Activated naive CD4-positive, alpha-beta T cell treated with anti-CD3 and anti-CD28 coated beads for 36 hours (primary cell): ENCODE results near the gene WDR7. TPM values are rescaled to one million over a fixed set of nuclear protein-coding genes. Genes with fewer than 3 reads are reported as not detected.
"Not testable (repeated sequence)": the region's sequence is repeated elsewhere in the genome, so short reads cannot be mapped to it uniquely, and the experiment has no call there.

Experiments used
- CTCF ChIA-PET: fragments of 350-600 bp; sonication (Branson Sonifier 250); formaldehyde crosslinking; loops from one replicate; lab custom pipeline; 2021; ENCODE audit warnings: antibody characterized with exemption; lab: Charles Lee
- DNase-seq: peaks from one replicate; pipeline ENCODE4 v3.0.0-alpha.2; 2020
- H3K27ac Mint-ChIP-seq: one replicate; pipeline ENCODE4 v1.8.0; 2021; ENCODE audit warnings: mild to moderate bottlenecking, mixed read lengths
- H3K27me3 Mint-ChIP-seq: one replicate; pipeline ENCODE4 v1.8.0; 2021; ENCODE audit warnings: low read depth, mixed read lengths
- H3K36me3 Mint-ChIP-seq: one replicate; pipeline ENCODE4 v1.8.0; 2021; ENCODE audit warnings: low read depth, mixed read lengths
- H3K4me1 Mint-ChIP-seq: one replicate; pipeline ENCODE4 v1.8.0; 2021; ENCODE audit warnings: low read depth, mixed read lengths
- H3K4me3 Mint-ChIP-seq: one replicate; pipeline ENCODE4 v1.8.0; 2021; ENCODE audit warnings: mild to moderate bottlenecking, moderate library complexity, mixed read lengths
- H3K9me3 Mint-ChIP-seq: one replicate; pipeline ENCODE4 v1.8.0; 2021; ENCODE audit warnings: mixed read lengths
- intact Hi-C: fragments of 100-400 bp; cut with micrococcal nuclease; formaldehyde crosslinking; loops from one replicate; pipeline ENCODE4 v1.15.1; 2023
- total RNA-seq, 2 experiments: library from RNA; stranded (reverse); gene quantifications; one replicate each; pipeline ENCODE4 v1.2.3, GENCODE V29; 2021

WDR7 gene
- total RNA-seq, 2 experiments from 2014 or later: 17.3 to 19.5 TPM

DNA sequence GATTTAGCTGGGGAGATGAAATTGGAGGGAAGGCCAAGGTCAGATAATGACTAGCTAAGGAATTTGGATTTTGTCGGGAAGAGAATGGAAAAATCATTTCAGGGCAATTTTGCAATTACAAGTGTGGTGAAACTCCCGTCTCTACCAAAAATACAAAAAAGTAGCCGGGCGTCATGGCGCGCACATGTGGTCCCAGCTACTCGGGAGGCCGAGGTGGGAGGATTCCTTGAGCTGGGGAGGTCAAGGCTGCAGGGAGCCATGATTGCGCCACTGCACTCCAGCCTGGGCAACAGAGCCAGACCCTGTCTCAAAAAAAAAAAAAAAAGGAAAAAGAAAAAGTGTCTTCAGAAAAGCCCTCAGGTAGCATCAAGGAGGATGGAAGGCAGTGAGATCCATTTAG is 11.6 kb upstream of the WDR7 start:
- Mint-ChIP-seq H3K9me3 (no peaks in the 10 kb centered on the region), H3K4me3 (peak overlapping the region; percentile 90), H3K27ac (peak overlapping the region; percentile 95), H3K4me1 (peaks cover 31% of the 10 kb centered on the region), H3K36me3 (peaks cover 12% of the 10 kb centered on the region), H3K27me3 (no peaks in the 10 kb centered on the region)
- DNase-seq: no peak
- intact Hi-C loops: loop anchor here (1.0 to 5.0 kb wide), 3 partner anchors 795 to 982 kb away; partner anchors contain the start of genes FECH, NARS1 and ONECUT2
- CTCF ChIA-PET: interaction anchor here (1.0 to 1.2 kb wide), 3 partner anchors 8 to 70 kb away, joined by 3 to 6 read pairs (median 3); partner anchors contain the start of gene WDR7

DNA sequence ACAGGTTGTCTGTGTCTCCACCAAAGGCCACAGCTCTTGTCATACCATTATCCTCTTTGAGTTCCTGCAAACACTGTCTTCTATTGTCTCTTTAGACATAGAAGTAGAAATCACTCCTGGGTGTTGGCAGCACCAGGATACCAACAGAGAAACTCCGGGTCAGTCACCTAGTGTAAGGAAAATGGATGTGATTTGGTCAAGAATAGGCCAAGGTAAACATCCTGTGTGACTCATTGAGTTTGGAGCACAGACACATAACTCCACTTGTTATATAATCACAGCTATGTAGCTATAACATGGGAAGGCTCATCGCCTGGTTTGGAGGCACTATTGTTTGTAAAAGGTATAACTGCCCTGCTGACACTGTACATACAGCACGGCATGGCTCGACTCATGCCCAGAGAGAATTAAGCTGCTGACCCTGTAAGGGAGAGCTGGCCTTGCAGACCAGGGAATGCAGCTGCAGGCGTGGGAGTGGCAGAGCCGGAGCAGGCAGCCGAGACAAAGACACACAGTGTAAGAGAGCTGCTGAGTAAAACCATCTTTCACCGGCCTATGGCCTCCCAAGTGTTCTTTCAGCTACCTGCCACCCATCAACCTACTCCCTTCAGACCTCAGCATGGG is 9.3 kb upstream of the WDR7 start:
- H3K4me1 Mint-ChIP-seq: peaks cover 13% of the 10 kb centered on the region
- peaks cover 3% of the 10 kb centered on the region for H3K36me3 Mint-ChIP-seq
- DNase-seq: no peak
- H3K27ac Mint-ChIP-seq: no peak overlapping the region
- CTCF ChIA-PET: interaction anchor here (1.2 kb wide), 1 partner anchor 11 kb away, joined by 3 read pairs; no protein-coding TSS in a partner anchor
- H3K27me3 Mint-ChIP-seq: no peaks in the 10 kb centered on the region
- H3K4me3 Mint-ChIP-seq: no peak overlapping the region
- no peaks in the 10 kb centered on the region for H3K9me3 Mint-ChIP-seq
- intact Hi-C loops: no loop called here

DNA sequence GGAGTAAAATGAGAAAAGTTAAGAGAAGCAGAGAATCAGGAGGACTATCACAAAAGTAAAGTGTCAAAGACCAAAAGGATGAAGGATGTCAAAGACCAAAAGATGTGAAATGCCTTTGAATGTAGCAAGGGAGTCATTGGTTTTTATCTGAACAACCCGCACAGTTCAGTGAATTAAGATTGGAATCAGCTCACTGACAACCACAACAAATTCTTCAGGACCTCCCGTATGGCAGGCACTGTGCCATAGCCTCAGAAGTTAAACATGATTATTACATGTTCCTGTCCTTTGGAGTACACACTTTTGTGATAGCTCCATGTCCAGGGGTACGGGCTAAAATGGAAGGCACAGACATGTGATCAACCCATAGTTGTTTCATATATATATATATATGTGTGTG is 7.8 kb upstream of the WDR7 start:
- CTCF ChIA-PET: interaction anchor here (1.2 kb wide), 1 partner anchor 11 kb away, joined by 3 read pairs; no protein-coding TSS in a partner anchor
- no peak for DNase-seq
- Mint-ChIP-seq H3K27me3 (no peaks in the 10 kb centered on the region), H3K4me3 (no peak overlapping the region), H3K4me1 (peaks cover 8% of the 10 kb centered on the region), H3K36me3 (peaks cover 2% of the 10 kb centered on the region), H3K9me3 (no peaks in the 10 kb centered on the region), H3K27ac (no peak overlapping the region)
- intact Hi-C loops: no loop called here

DNA sequence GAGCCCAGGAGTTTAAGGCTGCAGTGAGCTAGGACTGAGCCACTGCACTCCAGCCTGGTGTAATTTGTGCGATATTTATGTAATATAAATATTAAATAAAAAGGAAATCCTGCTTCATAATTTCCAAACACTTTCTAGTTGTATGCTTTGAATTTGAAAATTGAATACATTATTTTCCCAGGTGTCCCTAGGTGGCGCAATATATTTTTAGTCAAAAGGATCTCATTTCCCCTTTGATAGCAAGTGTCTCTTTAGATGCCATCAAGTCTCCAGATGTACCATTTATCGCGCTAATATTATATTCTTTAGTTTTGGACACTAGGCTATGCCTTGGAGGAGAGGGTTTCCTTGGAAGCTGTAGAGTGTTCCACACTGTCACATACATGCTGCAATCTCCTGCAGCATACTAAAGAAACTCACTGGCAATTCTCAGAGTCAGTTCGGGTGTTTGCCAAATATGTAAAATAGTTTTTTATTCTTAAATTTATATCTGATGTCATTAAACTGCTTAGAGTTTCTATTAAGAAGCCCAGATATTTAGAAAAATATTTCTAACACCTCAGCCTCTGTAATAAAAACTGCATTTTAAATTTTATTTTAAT is 5.6 kb upstream of the WDR7 start:
- no peaks in the 10 kb centered on the region for H3K36me3 Mint-ChIP-seq
- intact Hi-C loops: loop anchor here (1.0 kb wide), 1 partner anchor 64 kb away; no protein-coding TSS in a partner anchor
- DNase-seq: no peak
- CTCF ChIA-PET: interaction anchor here (1.9 kb wide), 1 partner anchor 64 kb away, joined by 5 read pairs; no protein-coding TSS in a partner anchor
- H3K27me3 Mint-ChIP-seq: no peaks in the 10 kb centered on the region
- no peaks in the 10 kb centered on the region for H3K9me3 Mint-ChIP-seq
- H3K27ac Mint-ChIP-seq: no peak overlapping the region
- peaks cover 2% of the 10 kb centered on the region for H3K4me1 Mint-ChIP-seq
- H3K4me3 Mint-ChIP-seq: no peak overlapping the region

DNA sequence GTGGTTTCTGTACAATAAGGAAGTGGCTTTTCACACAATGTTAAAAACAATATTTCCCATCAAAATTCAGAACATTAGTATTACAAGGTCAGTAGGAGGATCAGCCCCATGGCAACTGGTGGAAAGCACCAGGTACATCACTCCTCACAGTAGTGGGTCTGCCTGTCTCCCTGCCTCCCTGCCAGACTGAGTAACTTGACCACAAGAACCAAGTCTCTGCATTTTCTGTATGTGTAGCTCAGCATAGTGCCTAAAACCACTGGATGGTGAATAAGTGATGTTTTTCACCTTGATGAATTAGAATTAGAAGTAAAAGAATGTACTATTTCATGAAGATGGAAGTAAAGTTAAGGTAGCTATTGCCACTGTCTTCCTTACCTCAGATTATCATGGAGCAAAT is 4.1 kb upstream of the WDR7 start:
- Mint-ChIP-seq H3K9me3 (no peaks in the 10 kb centered on the region), H3K27me3 (no peaks in the 10 kb centered on the region), H3K27ac (no peak overlapping the region), H3K4me1 (peaks cover 7% of the 10 kb centered on the region), H3K36me3 (no peaks in the 10 kb centered on the region), H3K4me3 (no peak overlapping the region)
- no peak for DNase-seq
- CTCF ChIA-PET: interaction anchor here (1.0 to 1.9 kb wide), 3 partner anchors 9 to 62 kb away, joined by 3 to 5 read pairs (median 3); no protein-coding TSS in a partner anchor
- intact Hi-C loops: no loop called here

DNA sequence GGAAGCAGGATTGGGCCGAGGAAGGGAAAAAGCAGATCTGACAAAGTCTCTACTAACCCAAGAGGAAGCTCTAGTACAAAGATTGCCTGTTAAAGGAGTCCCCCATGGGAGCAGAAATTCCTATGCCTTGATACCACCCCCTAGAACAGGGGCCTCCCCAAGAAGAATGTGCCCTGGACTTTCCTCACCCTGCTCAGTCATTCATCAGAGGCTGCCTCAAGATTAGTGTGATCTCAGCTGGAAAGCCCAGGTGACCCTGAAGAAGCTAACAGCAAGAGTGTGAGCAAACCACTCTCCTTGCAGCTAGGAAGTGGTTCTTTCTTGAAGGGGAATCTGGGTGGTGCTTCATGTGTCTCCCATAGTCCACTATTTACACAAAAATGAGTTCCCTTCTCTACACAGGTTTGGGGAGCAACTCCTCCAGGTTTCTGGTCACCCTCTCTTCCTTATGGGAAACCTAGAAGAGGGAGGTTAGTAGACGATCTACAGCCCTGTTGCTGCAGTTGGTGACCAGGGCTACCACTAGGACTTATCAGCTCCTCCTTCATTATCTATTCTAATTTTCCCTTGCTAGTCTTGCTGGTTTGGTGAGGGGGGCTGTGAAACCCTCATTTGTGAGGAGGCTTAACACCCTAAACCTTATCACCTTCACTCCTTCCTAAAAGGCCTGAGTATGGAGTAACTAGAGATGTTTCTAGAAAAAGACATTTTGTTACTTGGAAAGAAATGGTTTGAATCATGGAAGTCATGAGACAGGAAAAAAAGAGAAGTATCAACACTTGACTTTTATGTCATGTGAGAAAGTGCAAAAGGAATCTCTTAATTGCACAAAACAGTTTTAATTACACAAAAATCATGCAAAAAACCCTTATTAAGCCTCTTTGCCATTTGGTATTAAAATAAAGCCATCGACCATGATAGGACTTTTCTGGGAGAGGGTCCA is 2.9 kb upstream of the WDR7 start:
- peaks cover 16% of the 10 kb centered on the region for H3K4me1 Mint-ChIP-seq
- CTCF ChIA-PET: interaction anchor here (0.8 to 1.0 kb wide), 2 partner anchors 8 to 9 kb away, joined by 3 read pairs; no protein-coding TSS in a partner anchor
- no peak for DNase-seq
- H3K27me3 Mint-ChIP-seq: no peaks in the 10 kb centered on the region
- H3K9me3 Mint-ChIP-seq: no peaks in the 10 kb centered on the region
- intact Hi-C loops: no loop called here
- no peak overlapping the region for H3K27ac Mint-ChIP-seq
- no peaks in the 10 kb centered on the region for H3K36me3 Mint-ChIP-seq
- H3K4me3 Mint-ChIP-seq: no peak overlapping the region

DNA sequence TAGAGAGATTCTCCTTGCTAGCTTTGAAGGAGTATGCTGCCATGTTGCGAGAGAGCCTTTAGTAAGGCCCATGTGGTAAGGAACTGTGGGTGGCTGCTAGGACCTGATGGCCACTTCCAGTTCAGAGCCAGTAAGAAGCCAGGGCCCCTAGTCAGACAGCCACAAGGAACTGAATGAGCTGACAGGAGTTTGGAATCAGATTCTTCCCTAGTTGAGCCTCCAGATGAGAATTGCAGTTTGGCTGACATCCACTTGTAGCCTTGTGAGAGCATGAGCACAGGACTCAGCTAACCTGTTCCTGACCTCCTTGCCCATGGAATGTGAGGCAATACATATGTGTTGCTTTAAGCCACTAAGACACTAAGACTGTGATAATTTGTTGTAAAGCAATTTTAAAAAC is 1.2 kb upstream of the WDR7 start:
- intact Hi-C loops: loop anchor here (5.0 to 10.0 kb wide), 2 partner anchors 787 to 1185 kb away; partner anchors contain the start of gene ONECUT2
- no peak for DNase-seq
- no peak overlapping the region for H3K27ac Mint-ChIP-seq
- peaks cover 4% of the 10 kb centered on the region for H3K36me3 Mint-ChIP-seq
- H3K27me3 Mint-ChIP-seq: no peaks in the 10 kb centered on the region
- no peaks in the 10 kb centered on the region for H3K9me3 Mint-ChIP-seq
- H3K4me3 Mint-ChIP-seq: peak overlapping the region; percentile 4
- CTCF ChIA-PET: interaction anchor here (1.1 to 2.2 kb wide), 4 partner anchors 9 to 59 kb away, joined by 4 to 10 read pairs (median 6); no protein-coding TSS in a partner anchor
- H3K4me1 Mint-ChIP-seq: peaks cover 31% of the 10 kb centered on the region

DNA sequence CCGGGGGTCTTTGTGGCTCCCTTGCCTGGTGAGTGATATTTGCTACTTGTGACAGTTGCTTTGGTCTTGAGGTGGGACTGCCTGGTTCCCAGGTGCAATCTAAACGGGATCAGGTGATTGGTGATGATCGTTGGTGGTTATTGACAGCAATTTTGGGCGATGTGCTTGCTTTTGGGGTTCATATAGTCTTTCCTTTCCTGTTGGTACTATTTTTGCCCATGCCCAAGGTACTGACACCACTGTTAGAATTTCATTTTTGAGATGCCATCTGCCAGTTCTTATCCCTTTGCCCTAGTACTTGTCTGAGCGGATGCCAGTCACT is 573 bp downstream of the WDR7 start:
- no peak for DNase-seq

DNA sequence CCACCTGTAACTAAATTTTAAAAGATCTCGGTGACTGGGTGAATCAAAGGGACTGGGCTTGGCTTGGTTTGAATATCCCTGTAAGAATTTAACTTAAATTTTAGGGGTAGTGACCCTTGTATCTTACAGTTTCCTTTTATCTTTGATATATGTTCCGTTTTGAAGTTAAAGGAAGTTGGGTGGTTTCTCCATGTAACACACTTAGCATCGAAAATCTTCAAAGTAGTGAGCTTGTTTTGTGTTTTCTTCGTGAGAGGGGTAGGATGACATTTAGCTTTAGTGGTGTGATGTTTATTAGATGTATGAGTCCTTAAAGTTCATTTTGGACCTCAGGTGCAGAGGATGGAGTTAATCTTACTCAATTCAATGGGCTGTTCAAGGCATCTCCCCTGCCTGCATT is 1.6 kb downstream of the WDR7 start:
- Mint-ChIP-seq H3K36me3 (peaks cover 4% of the 10 kb centered on the region), H3K27me3 (no peaks in the 10 kb centered on the region), H3K4me3 (peak overlapping the region; percentile 61), H3K27ac (peak overlapping the region; percentile 74), H3K9me3 (no peaks in the 10 kb centered on the region), H3K4me1 (peaks cover 42% of the 10 kb centered on the region)
- CTCF ChIA-PET: interaction anchor here (1.3 kb wide), 1 partner anchor 11 kb away, joined by 3 read pairs; no protein-coding TSS in a partner anchor
- intact Hi-C loops: loop anchor here (5.0 to 10.0 kb wide), 2 partner anchors 784 to 1182 kb away; partner anchors contain the start of gene ONECUT2
- DNase-seq: no peak

More for the DNA sequence above, 573 bp downstream of the WDR7 start:
- H3K4me1 Mint-ChIP-seq: peaks cover 42% of the 10 kb centered on the region
- CTCF ChIA-PET: interaction anchor here (2.2 kb wide), 1 partner anchor 51 kb away, joined by 6 read pairs; no protein-coding TSS in a partner anchor
- H3K4me3 Mint-ChIP-seq: peak overlapping the region; percentile 93
- no peaks in the 10 kb centered on the region for H3K27me3 Mint-ChIP-seq
- peak overlapping the region; percentile 95 for H3K27ac Mint-ChIP-seq
- H3K9me3 Mint-ChIP-seq: no peaks in the 10 kb centered on the region
- peaks cover 4% of the 10 kb centered on the region for H3K36me3 Mint-ChIP-seq
- intact Hi-C loops: loop anchor here (1.0 to 10.0 kb wide), 8 partner anchors 13 to 1183 kb away; partner anchors contain the start of genes NARS1, ONECUT2 and TXNL1

DNA sequence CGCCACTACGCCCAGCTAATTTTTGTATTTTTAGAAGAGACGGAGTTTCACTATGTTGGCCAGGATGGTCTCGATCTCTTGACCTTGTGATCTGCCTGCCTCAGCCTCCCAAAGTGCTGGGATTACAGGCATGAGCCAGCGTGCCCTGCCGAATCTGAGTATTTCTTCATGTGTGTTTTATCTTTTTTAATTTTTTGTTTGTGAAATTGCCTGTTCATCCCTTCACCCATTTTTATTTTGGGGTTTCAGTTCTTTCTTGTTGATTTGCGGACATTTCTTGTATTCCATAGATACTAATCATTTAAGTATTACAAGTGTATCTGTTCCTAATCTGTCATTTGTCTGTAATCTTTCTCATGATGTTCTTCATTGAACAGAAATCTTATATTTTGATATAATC is 3.1 kb downstream of the WDR7 start:
- not testable (repeated sequence) for H3K27ac Mint-ChIP-seq
- peaks cover 44% of the 10 kb centered on the region for H3K4me1 Mint-ChIP-seq
- CTCF ChIA-PET: interaction anchor here (0.6 kb wide), 1 partner anchor 17 kb away, joined by 6 read pairs; no protein-coding TSS in a partner anchor

DNA sequence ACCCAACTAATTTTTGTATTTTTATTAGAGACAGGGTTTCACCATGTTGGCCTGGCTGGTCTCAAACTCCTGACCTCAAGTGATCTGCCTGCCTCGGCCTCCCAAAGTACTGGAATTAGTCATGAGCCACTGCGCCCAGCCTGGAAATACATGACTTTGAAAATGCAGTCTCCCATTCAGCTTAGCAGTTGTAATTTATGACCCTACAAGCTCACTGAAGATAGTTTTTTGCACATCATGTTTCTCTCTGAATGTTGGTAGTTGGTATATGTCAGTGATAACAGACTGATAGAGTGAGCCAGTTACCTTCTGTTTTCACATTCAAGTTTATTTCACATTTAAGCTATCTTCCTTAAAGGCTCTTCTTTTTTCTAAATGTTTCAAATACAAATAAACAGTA is 7.1 kb downstream of the WDR7 start:
- Mint-ChIP-seq H3K4me3 (no peak overlapping the region), H3K9me3 (no peaks in the 10 kb centered on the region), H3K4me1 (peaks cover 46% of the 10 kb centered on the region), H3K27me3 (no peaks in the 10 kb centered on the region), H3K36me3 (peaks cover 4% of the 10 kb centered on the region), H3K27ac (no peak overlapping the region)
- intact Hi-C loops: loop anchor here (10.0 kb wide), 1 partner anchor 1177 kb away; no protein-coding TSS in a partner anchor
- CTCF ChIA-PET: no interaction called here
- DNase-seq: no peak

More for the DNA sequence above, 3.1 kb downstream of the WDR7 start:
- intact Hi-C loops: loop anchor here (5.0 to 10.0 kb wide), 2 partner anchors 783 to 1181 kb away; partner anchors contain the start of gene ONECUT2
- H3K4me3 Mint-ChIP-seq, H3K27me3 Mint-ChIP-seq, DNase-seq, H3K9me3 Mint-ChIP-seq, H3K36me3 Mint-ChIP-seq: not testable (repeated sequence)
